Osteocyte (in vitro differentiated cells): ENCODE results near the gene FYB1. TPM values are rescaled to one million over a fixed set of nuclear protein-coding genes. Genes with fewer than 3 reads are reported as not detected.
"Not testable (repeated sequence)": the region's sequence is repeated elsewhere in the genome, so short reads cannot be mapped to it uniquely, and the experiment has no call there.

Experiments used
- DNase-seq: peaks from one replicate; pipeline ENCODE4 v3.0.0; 2021; ENCODE audit warnings: mixed read lengths; ENCODE audit not compliant: unreplicated experiment; ENCODE audit errors: extremely low spot score
- H3K27ac Mint-ChIP-seq: one replicate; pipeline ENCODE4 v1.8.0; 2021; ENCODE audit warnings: mild to moderate bottlenecking, mixed read lengths; ENCODE audit not compliant: unreplicated experiment
- H3K27me3 Mint-ChIP-seq: one replicate; pipeline ENCODE4 v1.8.0; 2021; ENCODE audit warnings: mixed read lengths; ENCODE audit not compliant: unreplicated experiment
- H3K36me3 Mint-ChIP-seq: one replicate; pipeline ENCODE4 v1.8.0; 2021; ENCODE audit warnings: mixed read lengths; ENCODE audit not compliant: unreplicated experiment
- H3K4me1 Mint-ChIP-seq: one replicate; pipeline ENCODE4 v1.8.0; 2021; ENCODE audit warnings: mixed read lengths; ENCODE audit not compliant: unreplicated experiment
- H3K4me3 Mint-ChIP-seq: one replicate; pipeline ENCODE4 v1.8.0; 2021; ENCODE audit warnings: mild to moderate bottlenecking, moderate library complexity, mixed read lengths; ENCODE audit not compliant: unreplicated experiment
- H3K9me3 Mint-ChIP-seq: one replicate; pipeline ENCODE4 v1.8.0; 2021; ENCODE audit warnings: mixed read lengths; ENCODE audit not compliant: unreplicated experiment
- CTCF ChIP-seq: fragments of 200-600 bp; sonication (generic); IDR thresholded peaks from 2 replicates; pipeline ENCODE4 v1.5.0; 2021; ENCODE audit warnings: antibody characterized with exemption, mild to moderate bottlenecking, moderate library complexity
- total RNA-seq: library from RNA; stranded (reverse); gene quantifications from 2 replicates; pipeline ENCODE4 v1.2.1, GENCODE V29; 2021

The FYB1 gene
- total RNA-seq, 1 donor from 2014 or later: not detected

- no peak for TF ChIP-seq CTCF
- Mint-ChIP-seq H3K36me3 (no peaks in the 10 kb centered on the region), H3K27me3 (peaks cover 3% of the 10 kb centered on the region), H3K27ac (no peak overlapping the region), H3K4me3 (no peak overlapping the region), H3K9me3 (no peaks in the 10 kb centered on the region), H3K4me1 (peaks cover 8% of the 10 kb centered on the region)
- DNase-seq: no peak
These were observed 4.3 kb upstream of the FYB1 start for GRCh38 chr5:39223565-39224156.

- not testable (repeated sequence) for H3K27me3 Mint-ChIP-seq, DNase-seq, H3K4me3 Mint-ChIP-seq, H3K4me1 Mint-ChIP-seq, H3K36me3 Mint-ChIP-seq, H3K9me3 Mint-ChIP-seq, H3K27ac Mint-ChIP-seq
These were observed 2.3 kb upstream of the FYB1 start for GRCh38 chr5:39221671-39222070.

GRCh38 chr5:39220280-39221030 is 1.1 kb upstream of the FYB1 start:
- no peaks in the 10 kb centered on the region for H3K36me3 Mint-ChIP-seq
- H3K27ac Mint-ChIP-seq: no peak overlapping the region
- H3K27me3 Mint-ChIP-seq: peaks cover 3% of the 10 kb centered on the region
- no peak for TF ChIP-seq CTCF
- H3K9me3 Mint-ChIP-seq: no peaks in the 10 kb centered on the region
- H3K4me3 Mint-ChIP-seq: no peak overlapping the region
- DNase-seq: no peak
- H3K4me1 Mint-ChIP-seq: peaks cover 11% of the 10 kb centered on the region

GRCh38 chr5:39218482-39219402 is 621 bp downstream of the FYB1 start:
- H3K27ac Mint-ChIP-seq: no peak overlapping the region

More at GRCh38 chr5:39218482-39219402, 621 bp downstream of the FYB1 start:
- peaks cover under 1% of the 10 kb centered on the region for H3K27me3 Mint-ChIP-seq
- TF ChIP-seq CTCF: no peak
- no peaks in the 10 kb centered on the region for H3K36me3 Mint-ChIP-seq
- no peak for DNase-seq
- H3K4me3 Mint-ChIP-seq: no peak overlapping the region
- no peaks in the 10 kb centered on the region for H3K9me3 Mint-ChIP-seq
- peaks cover 14% of the 10 kb centered on the region for H3K4me1 Mint-ChIP-seq
